GM18909 (cell line): ENCODE results near the gene COL18A1.
"Not testable (repeated sequence)": the region's sequence is repeated elsewhere in the genome, so short reads cannot be mapped to it uniquely, and the experiment has no call there.

Experiments
- ATAC-seq: cut with Tn5 transposase; IDR thresholded peaks from one replicate; pipeline ENCODE4 v1.9.1; 2021; ENCODE audit warnings: mild to moderate bottlenecking; ENCODE audit not compliant: unreplicated experiment, poor library complexity

COL18A1 gene

DNA sequence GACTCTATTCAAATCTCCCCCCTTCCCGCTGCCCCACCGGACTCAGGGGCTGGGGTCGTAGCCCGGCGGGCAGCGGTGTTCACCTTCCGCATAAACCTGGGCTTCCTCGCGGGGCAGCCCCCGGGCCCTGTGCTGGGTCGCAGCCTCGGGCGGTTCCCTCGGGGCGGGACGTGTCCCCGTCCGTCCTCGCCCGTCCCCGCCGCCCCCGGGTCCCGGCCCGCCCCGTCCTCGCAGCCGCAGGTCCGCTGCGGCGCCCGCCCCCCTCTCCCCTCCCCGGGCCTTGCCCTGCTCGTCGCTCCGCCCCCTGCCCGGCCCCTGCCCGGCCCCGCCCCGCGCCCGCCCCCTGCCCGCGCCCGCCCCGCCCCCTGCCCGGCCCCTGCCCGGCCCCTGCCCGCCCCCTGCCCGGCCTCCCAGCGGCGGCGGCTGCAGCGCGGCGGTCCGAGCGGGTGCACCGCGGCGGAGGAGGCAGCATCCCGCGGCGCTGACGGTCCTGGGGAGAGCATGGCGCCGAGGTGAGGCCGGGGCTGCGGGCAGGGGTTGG lies at the start of gene COL18A1:
TSS of gene COL18A1 (plus strand) at position 436 of the 541 bp plus-strand sequence. CDS start at position 502, 66 bp downstream.
- ATAC-seq: no peak

GRCh38 chr21:45355573-45355972 lies 49.4 kb upstream of the COL18A1 start:
- no peak for ATAC-seq

GRCh38 chr21:45356251-45356650 lies 48.7 kb upstream of the COL18A1 start:
- ATAC-seq: no peak

DNA sequence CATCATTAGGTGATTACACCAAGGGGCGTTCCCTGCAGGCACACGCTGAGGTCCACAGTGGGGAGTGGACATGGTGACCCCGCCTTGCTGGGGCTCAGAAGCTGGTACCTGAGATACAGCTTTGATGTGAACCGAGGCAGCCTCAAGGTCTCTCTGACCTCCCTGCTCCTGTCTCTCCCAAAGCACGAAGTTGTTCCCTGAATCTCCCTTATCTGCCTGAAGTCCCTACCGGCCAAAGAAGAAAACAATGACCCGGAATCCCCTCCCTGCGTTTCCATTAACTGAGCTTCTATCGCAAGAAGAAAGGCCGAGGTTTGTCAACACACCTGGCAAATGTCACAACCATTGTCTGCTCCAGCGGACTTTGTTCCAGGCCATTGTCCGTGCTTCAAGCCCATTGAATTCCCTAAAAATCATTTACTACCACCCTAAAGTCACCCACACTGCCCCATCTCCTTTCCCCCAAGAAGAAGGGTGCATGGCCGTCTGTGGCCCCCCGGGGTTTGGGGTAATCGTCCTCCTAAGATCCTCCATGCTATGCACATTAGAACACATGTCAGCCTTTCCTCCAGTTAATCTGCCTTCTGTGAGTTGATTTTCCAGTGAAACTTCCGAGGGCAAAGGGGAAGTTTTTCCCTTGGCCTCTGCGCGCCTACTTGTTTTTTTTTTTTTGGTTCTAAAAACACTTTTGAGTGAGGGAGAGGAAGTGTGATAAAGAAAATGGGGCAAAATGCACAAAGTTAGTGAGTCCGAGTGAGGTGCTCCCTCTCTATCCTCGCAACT lies 48.1 kb upstream of the COL18A1 start:
- ATAC-seq: no peak

- ATAC-seq: no peak
These were observed 47.3 kb upstream of the COL18A1 start for GRCh38 chr21:45357436-45358260.

DNA sequence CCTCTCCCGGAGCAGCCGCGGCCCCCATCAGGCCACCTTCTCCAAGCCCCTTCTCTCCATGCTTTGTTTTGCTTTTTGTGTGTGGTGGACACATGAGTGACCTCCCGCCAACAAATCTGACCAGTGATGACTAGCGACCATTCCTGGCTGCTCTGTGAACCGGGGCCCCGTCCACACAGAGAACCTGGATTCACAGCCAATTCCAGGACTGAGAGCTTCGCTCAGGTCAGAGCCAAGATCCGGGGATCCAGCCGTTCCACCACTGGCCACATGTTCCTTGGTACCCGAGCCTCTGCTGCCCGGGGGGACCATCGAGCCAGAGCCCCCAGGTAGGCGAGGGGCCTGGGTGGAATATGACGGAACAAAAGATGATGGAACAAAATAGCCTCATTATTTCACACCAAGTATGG lies 46.7 kb upstream of the COL18A1 start:
- no peak for ATAC-seq

- ATAC-seq: no peak
These were observed 46.2 kb upstream of the COL18A1 start for GRCh38 chr21:45358711-45359310.

- no peak for ATAC-seq
These were observed 45.3 kb upstream of the COL18A1 start for GRCh38 chr21:45359451-45360217.

DNA sequence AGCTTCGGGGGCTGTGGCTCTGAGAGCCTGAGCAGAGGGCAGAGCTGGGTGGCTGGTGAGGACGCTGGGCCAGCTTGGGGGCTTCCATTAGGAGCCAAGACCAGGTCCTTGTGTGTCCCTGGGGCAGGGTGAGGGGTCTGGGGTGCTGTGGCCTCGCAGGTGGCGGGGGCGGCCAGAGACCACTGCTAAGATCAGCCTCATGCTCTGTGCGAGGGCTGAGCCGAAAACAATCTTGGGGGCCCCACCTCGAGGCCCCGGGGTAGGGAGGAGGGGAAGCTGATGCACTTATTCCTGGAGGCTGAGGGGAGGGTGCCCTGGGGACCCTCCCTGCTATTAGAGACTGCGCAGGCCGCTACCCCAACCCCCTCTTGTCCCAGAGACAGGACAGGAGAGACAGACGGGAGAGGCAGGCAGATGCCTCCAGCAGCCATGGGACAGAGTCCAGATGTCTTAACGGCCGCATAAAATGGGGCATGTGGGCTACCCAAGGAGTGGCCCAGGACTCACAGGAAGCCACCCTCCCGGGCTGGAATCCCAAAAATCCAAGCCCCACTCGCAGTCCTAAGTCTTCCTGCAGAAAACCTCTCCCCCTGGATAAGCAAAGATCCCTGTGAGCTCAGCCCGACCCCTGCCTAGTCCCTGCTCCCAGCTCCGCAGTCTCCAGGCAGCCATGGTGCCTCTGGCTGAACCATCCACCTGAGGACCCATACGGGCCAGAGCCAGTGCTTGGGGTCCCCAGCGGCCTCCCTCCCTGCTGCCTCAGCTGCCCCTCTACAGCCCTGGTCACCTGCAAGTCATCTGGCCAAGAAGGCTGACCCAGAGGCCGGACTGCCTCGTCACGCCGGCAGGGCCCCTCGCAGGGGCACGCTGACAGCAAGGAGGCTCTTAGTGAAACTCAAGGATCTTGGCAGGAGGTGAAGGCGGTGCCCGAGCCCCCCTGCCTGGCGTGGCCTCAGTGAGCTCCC lies 43.6 kb upstream of the COL18A1 start:
- ATAC-seq: no peak

- ATAC-seq: no peak
These were observed 42.8 kb upstream of the COL18A1 start for GRCh38 chr21:45362077-45362747.

- ATAC-seq: no peak
These were observed 42.2 kb upstream of the COL18A1 start for GRCh38 chr21:45362748-45363145.

- not testable (repeated sequence) for ATAC-seq
These were observed 41.7 kb upstream of the COL18A1 start for GRCh38 chr21:45363272-45363671.

GRCh38 chr21:45363921-45364467 lies 41.0 kb upstream of the COL18A1 start:
- no peak for ATAC-seq

DNA sequence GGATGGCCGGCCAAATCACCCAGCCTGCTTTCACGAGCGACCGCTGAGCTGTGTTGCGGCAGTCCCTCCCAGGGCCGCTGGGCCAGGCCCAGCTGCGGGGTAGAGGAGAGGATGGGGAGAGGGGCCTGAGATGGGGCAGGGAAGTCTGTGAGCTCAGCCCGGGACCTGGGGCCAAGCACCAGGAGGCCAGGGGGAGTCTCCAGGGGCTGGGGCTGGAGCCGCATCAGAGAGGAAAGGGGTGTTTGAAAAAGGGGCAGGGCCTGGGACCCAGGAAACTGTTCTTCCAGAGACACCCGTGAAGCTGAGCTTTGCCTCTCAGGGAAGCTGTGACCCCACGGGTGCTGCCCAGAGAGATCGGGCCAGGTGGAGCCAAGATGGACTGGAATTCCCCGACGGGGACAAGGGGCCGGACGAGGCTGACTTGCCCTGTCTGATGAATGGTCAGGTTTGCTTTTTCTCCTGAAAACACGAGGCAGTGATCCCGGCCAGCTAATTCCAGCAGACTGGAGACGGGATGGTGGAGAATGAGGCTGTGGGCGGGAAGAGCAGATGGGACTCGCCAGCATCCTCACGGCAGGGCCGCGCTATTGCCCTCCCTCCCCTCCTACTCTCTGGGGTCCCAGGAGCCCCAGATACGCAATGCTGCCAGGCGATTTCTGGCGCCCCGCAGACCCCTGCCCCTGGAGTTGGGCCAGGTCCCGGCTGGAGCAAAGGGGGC lies 40.3 kb upstream of the COL18A1 start:
- ATAC-seq: no peak

GRCh38 chr21:45365186-45365607 lies 39.8 kb upstream of the COL18A1 start:
- no peak for ATAC-seq

DNA sequence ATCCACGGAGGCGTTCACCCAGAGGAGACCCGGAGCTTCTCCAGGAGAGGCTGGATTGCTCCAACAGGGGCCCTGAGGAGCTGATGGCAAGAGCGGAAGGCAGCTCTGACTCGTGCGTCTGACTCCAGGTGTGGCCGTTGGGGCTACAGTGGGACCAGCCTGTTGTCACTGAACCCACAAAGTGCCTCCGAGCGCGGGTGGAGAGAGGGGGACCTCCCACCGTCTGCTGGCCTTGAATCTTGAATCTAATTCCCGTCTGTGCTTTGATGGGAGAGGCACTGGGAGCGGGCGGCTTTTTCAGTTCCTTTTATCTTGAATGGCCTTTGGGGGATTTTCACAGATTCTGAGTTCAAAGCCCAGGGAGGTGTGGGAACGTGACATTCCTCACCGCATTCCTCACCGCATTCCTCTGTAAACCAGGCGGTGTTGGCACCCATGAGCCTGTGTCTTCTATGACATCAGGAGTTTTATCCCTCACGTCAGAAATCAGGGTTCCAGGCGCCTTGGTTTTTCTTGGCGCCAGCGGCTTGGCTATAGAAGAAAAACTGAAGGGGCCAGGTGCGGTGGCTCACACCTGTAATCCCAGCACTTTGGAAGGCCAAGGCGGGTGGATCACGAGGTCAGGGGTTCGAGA lies 39.2 kb upstream of the COL18A1 start:
- no peak for ATAC-seq

GRCh38 chr21:45366476-45366875 lies 38.5 kb upstream of the COL18A1 start:
- ATAC-seq: no peak
